ENCODE measurements around the gene TMPRSS2. TPM values are rescaled to one million over a fixed set of nuclear protein-coding genes. Genes with fewer than 3 reads are reported as not detected.

Gene TMPRSS2
- total RNA-seq, 1 donor from 2014 or later = 23.7 TPM

- no peak overlapping the region for H3K4me3 Mint-ChIP-seq (ENCODE audit: low read depth)
- TF ChIP-seq CTCF (IDR thresholded peaks at IDR 0.05; ENCODE audit: unreplicated experiment) = no peak
- no peaks in the 10 kb centered on the region for H3K9me3 Mint-ChIP-seq (ENCODE audit: low read depth)
- peaks cover 2% of the 10 kb centered on the region for H3K4me1 Mint-ChIP-seq (ENCODE audit: low read depth)
- no peak for DNase-seq (ENCODE audit: low spot score, unreplicated experiment)
- H3K36me3 Mint-ChIP-seq (ENCODE audit: insufficient read depth) = no peaks in the 10 kb centered on the region
- H3K27ac Mint-ChIP-seq = no peak overlapping the region
- H3K27me3 Mint-ChIP-seq = peaks cover 28% of the 10 kb centered on the region
These were observed 37.8 kb upstream of the TMPRSS2 start for GRCh38 chr21:41545500-41546359.

GRCh38 chr21:41542727-41543126 lies 34.8 kb upstream of the TMPRSS2 start:
- Mint-ChIP-seq H3K36me3 (ENCODE audit: insufficient read depth) (no peaks in the 10 kb centered on the region), H3K4me3 (ENCODE audit: low read depth) (no peak overlapping the region), H3K9me3 (ENCODE audit: low read depth) (no peaks in the 10 kb centered on the region), H3K27ac (peak overlapping the region; percentile 71), H3K27me3 (peaks cover 31% of the 10 kb centered on the region), H3K4me1 (ENCODE audit: low read depth) (peaks cover 2% of the 10 kb centered on the region)
- no peak for DNase-seq (ENCODE audit: low spot score, unreplicated experiment)
- no peak for TF ChIP-seq CTCF (IDR thresholded peaks at IDR 0.05; ENCODE audit: unreplicated experiment)

- no peaks in the 10 kb centered on the region for H3K9me3 Mint-ChIP-seq (ENCODE audit: low read depth)
- TF ChIP-seq CTCF (IDR thresholded peaks at IDR 0.05; ENCODE audit: unreplicated experiment) = no peak
- peaks cover 12% of the 10 kb centered on the region for H3K4me1 Mint-ChIP-seq (ENCODE audit: low read depth)
- H3K36me3 Mint-ChIP-seq (ENCODE audit: insufficient read depth) = no peaks in the 10 kb centered on the region
- no peak for DNase-seq (ENCODE audit: low spot score, unreplicated experiment)
- H3K27ac Mint-ChIP-seq = no peak overlapping the region
- no peak overlapping the region for H3K4me3 Mint-ChIP-seq (ENCODE audit: low read depth)
- peaks cover 10% of the 10 kb centered on the region for H3K27me3 Mint-ChIP-seq
These were observed 29.4 kb upstream of the TMPRSS2 start for GRCh38 chr21:41537356-41537755.

GRCh38 chr21:41536827-41537103 lies 28.8 kb upstream of the TMPRSS2 start:
- Mint-ChIP-seq H3K9me3 (ENCODE audit: low read depth) (no peaks in the 10 kb centered on the region), H3K4me1 (ENCODE audit: low read depth) (peaks cover 17% of the 10 kb centered on the region), H3K27me3 (peaks cover 10% of the 10 kb centered on the region), H3K27ac (no peak overlapping the region), H3K36me3 (ENCODE audit: insufficient read depth) (no peaks in the 10 kb centered on the region), H3K4me3 (ENCODE audit: low read depth) (no peak overlapping the region)
- no peak for TF ChIP-seq CTCF (IDR thresholded peaks at IDR 0.05; ENCODE audit: unreplicated experiment)
- DNase-seq (ENCODE audit: low spot score, unreplicated experiment) = no peak

- Mint-ChIP-seq H3K4me3 (ENCODE audit: low read depth) (no peak overlapping the region), H3K27me3 (peaks cover 7% of the 10 kb centered on the region), H3K27ac (no peak overlapping the region), H3K36me3 (ENCODE audit: insufficient read depth) (no peaks in the 10 kb centered on the region), H3K4me1 (ENCODE audit: low read depth) (peaks cover 20% of the 10 kb centered on the region), H3K9me3 (ENCODE audit: low read depth) (no peaks in the 10 kb centered on the region)
- no peak for TF ChIP-seq CTCF (IDR thresholded peaks at IDR 0.05; ENCODE audit: unreplicated experiment)
- no peak for DNase-seq (ENCODE audit: low spot score, unreplicated experiment)
These were observed 28.3 kb upstream of the TMPRSS2 start for GRCh38 chr21:41536076-41536826.
